HG02884 (cell line): ENCODE data around the gene ABTB2.

ENCODE experiments used
- ATAC-seq: cut with Tn5 transposase; IDR thresholded peaks from one replicate; pipeline ENCODE4 v1.9.1; 2021; ENCODE audit warnings: mild to moderate bottlenecking, moderate library complexity; ENCODE audit not compliant: unreplicated experiment

The ABTB2 gene

GRCh38 chr11:34363363-34364084 is 5.7 kb upstream of the ABTB2 start:
- no peak for ATAC-seq

GRCh38 chr11:34360046-34360445 is 2.2 kb upstream of the ABTB2 start:
- ATAC-seq = no peak

- ATAC-seq = no peak
These were observed 1.7 kb upstream of the ABTB2 start for GRCh38 chr11:34359548-34359891.

GRCh38 chr11:34358728-34359547 is 1.1 kb upstream of the ABTB2 start:
- ATAC-seq = no peak

DNA sequence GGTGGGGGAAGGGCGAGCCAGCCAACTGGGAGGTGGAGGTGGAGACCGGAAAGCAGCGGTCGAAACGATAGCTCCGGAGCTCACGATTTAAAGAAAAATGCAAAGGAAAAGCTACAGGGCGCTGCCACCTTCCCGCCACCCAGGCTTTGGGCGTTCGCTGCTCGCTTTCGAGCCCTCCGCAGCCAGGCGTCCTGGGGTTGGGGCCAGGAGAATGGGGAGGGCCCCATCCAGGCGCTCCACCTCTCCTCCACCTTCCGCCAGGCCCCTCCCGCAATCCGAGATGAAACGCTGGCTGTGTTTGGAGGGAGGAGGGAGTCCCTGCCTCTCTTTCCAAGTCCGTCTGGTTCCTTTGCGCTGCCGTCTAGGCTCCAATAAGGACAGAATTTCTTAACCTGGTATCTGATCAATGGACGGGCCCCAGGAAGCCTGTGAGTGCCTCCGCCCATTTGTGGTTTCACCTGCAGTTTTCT is 483 bp upstream of the ABTB2 start:
- peak; percentile 9 for ATAC-seq

- ATAC-seq = no peak
These were observed 703 bp downstream of the ABTB2 start for GRCh38 chr11:34356913-34357700.

- ATAC-seq = no peak
These were observed 1.3 kb downstream of the ABTB2 start for GRCh38 chr11:34356576-34356912.

- ATAC-seq = no peak
These were observed 1.7 kb downstream of the ABTB2 start for GRCh38 chr11:34356130-34356529.

GRCh38 chr11:34355726-34356125 is 2.1 kb downstream of the ABTB2 start:
- ATAC-seq = no peak

DNA sequence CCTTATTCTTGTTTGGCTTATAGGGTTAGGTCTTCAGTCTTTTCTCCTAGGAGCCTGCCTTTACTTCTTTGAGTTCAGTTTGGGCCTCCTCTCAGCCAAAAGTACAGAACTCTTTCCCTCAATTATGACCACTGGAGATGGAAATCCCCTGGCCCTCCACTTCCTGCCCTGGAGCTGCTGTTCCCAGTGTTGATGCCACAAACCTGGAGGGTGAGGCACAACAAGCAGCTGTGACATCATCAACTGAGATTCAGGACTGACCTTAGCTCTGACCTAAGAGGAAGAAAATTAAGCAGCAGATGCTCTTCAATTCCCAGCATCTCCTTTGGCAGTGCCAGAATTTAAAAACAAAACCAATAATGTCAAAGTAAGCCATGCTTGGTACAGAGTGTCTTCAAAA is 3.0 kb downstream of the ABTB2 start:
- ATAC-seq = no peak

DNA sequence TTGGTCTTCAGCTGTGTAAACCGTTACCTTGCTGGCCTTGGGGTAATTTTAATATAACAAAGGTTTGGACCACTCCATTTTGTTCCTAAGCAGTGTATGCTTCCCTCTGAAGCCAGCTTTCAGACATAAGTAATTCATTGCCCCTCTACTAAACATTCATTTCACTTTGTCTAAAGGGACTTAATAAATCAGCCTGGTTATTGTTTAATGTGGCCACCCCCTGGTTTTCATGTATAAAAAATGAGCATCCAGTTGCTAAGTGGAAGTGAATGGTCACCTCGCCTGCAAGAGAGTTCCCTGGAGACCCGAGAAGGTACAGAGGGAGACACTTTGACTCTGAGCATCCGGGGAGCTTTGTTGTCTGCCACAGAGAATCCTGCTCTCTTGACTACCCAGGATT is 3.9 kb downstream of the ABTB2 start:
- no peak for ATAC-seq

- peak; percentile 59 for ATAC-seq
These were observed 5.9 kb downstream of the ABTB2 start for GRCh38 chr11:34351687-34352469.

GRCh38 chr11:34351051-34351450 is 6.8 kb downstream of the ABTB2 start:
- no peak for ATAC-seq

GRCh38 chr11:34349882-34350281 is 7.9 kb downstream of the ABTB2 start:
- ATAC-seq = no peak

DNA sequence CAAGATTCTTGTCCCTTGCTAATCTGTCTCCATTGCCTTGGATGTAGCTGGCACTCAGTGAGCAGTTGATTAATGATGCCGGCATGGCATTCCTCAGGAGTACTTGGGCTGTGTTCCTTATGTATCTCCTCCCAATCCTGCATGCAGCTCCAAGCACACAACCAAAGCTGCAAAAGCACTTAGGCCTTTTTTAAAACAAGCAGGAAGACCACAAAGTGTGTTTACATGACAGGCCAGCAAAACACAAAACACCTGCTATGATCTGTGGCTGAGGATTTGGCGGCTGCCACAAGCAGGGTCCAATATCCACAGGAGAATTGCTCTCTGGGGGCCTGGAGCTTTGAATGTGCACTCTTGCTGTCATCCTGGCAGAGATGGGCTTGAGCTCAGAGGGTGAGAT is 8.9 kb downstream of the ABTB2 start:
- ATAC-seq = no peak

DNA sequence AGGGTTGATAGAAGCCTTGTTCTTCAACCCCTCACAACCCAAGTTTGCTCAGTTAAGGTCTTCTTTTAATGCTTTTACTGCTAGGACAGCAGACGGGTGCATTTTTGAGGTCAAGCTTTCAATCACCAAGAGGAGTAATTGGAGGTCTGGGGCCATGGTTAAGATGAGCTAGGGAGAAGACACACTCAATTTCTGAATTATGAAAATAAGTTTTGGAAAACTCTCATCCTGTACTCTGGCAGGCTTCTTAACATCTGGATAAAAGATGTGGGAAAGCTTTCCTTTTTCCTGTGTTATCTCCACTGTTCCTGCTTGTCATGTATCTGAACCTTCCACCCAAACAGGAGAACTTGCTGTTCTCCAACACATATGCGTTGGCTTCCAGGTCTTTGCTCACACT is 9.7 kb downstream of the ABTB2 start:
- ATAC-seq = no peak

DNA sequence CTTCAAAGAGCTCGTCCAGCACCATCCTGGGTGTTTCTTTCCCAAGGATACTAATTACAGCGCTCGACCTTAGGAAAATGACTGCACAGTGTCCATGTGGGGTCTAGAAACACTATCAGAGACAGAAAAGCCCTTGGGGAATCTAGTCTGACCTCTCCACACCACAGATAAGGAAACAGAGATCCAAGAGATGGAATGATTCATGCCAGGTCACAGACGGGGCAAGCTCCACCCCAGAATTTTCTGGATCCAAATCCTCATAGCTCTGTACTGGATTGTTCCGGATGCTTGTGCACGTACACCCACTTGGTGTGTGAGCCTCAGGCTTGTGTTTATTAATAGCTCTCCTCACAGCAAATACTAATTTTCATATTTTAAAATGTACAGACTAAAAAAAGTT is 11.3 kb downstream of the ABTB2 start:
- ATAC-seq = no peak

DNA sequence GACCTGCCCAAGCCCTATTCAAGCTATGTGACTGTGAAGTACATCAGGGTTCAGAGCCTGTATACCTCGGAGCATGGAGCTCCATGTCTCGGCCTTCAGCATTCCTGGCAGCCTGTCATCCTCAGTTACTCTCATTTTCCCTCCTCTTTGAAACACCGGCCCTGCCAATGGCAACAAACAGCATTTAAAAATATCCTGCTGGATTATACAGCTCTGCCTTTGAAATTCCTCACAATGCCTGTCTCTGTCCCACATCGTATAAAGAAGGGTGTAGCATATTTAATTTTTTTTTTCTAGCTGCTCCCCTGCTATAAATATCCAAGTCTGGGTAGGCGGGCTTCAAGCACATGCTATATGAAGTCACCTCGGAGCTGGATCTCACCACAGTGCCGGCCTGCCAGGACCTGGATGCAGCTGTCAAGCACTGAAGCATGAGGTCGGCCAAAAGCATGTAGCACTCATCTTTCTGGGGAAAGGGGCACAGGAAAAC is 11.8 kb downstream of the ABTB2 start:
- ATAC-seq = no peak

DNA sequence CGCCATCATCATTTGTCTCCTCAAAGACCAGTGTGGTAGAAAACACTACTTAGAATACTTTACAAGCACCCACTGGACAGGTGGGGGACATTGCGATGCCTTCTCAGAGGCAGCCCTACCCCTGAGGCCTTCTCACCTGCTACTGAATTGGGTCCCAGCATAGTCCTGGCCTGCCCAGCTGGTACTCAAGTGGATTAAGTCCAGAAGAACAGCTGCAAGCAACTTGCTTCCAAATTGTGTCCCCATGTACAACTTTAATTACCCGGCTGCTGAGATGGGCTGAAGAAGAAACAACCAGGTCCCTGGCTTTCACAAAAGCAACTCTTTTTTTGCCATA is 12.3 kb downstream of the ABTB2 start:
- ATAC-seq = no peak

DNA sequence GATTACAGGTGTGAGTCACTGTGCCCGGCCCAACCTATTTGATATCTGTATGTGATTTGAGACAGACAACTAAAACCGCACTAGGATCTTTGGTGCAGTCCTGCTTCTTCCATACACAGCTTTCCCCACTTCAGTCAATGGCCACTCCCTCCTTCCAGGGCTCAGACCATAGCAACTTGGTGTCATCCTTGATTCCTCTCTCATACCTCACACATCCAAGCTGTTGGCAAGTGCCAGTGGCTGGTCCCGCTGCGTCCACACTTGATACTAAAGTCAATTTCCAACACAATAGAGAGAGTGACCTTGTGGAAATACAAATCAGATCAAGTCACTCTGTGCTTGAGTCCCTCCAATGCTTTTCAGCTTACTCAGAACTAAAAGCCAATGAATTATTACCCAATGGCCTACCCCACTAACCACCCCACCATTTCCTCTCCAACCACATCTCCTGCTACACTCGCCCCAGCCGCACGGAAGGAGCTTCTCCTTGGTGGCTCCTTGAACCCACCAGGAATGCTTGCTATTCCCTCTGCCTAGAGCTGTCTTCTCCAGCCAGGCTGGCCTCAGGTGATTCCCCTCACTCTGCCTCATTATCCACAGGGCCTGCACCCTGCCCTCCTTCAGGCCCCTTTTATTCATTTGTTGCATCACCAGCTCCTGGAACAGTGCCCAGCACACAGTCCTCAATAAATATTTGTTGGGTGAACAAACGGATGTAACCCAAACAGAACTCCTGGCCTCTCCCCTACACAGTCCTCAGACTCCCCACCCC is 12.9 kb downstream of the ABTB2 start:
- ATAC-seq = no peak
